GM12801 (cell line): Measurements from ENCODE around the gene HGS.

Experiments used
- CTCF ChIP-seq: IDR thresholded peaks from one replicate; pipeline ENCODE4 v1.5.1; 2011; ENCODE audit warnings: control low read depth; ENCODE audit not compliant: insufficient read length; ENCODE audit errors: extremely low read depth

HGS gene

GRCh38 chr17:81683584-81684441, at the start of gene HGS, which contains the start of gene ARL16:
Gene HGS, plus strand, starts transcription at chr17:81684011. Its CDS starts 56 bp downstream, at chr17:81684067.
Gene ARL16, minus strand, starts transcription at chr17:81683797. Its CDS starts 44 bp downstream, at chr17:81683753.
- TF ChIP-seq CTCF: no peak

- TF ChIP-seq CTCF: no peak
Observed at GRCh38 chr17:81635431-81635830, 48.4 kb upstream of the HGS start.

GRCh38 chr17:81635973-81636504, 47.8 kb upstream of the HGS start:
- no peak for TF ChIP-seq CTCF

GRCh38 chr17:81636505-81637288, 47.1 kb upstream of the HGS start, which contains the start of the genes NPLOC4 and TSPAN10:
Gene NPLOC4, minus strand, starts transcription at chr17:81637112. Its CDS starts 182 bp downstream, at chr17:81636930.
Gene TSPAN10, plus strand, starts transcription at chr17:81637196. Its CDS starts 5,217 bp downstream, at chr17:81642413.
- TF ChIP-seq CTCF: no peak

- no peak for TF ChIP-seq CTCF
Observed at GRCh38 chr17:81638683-81639082, 45.1 kb upstream of the HGS start.

GRCh38 chr17:81640011-81640410, 43.8 kb upstream of the HGS start:
- no peak for TF ChIP-seq CTCF

GRCh38 chr17:81641825-81642489, 41.9 kb upstream of the HGS start:
- TF ChIP-seq CTCF: no peak
